ENCODE measurements around the gene SPDYE18. TPM values are rescaled to one million over a fixed set of nuclear protein-coding genes. Genes with fewer than 3 reads are reported as not detected.
"Not testable (repeated sequence)": the region's sequence is repeated elsewhere in the genome, so short reads cannot be mapped to it uniquely, and the experiment has no call there.

SPDYE18 gene
- polyA plus RNA-seq, 1 of the 3 experiments (the other 2 are of a cell fraction), result 0.48 TPM

DNA sequence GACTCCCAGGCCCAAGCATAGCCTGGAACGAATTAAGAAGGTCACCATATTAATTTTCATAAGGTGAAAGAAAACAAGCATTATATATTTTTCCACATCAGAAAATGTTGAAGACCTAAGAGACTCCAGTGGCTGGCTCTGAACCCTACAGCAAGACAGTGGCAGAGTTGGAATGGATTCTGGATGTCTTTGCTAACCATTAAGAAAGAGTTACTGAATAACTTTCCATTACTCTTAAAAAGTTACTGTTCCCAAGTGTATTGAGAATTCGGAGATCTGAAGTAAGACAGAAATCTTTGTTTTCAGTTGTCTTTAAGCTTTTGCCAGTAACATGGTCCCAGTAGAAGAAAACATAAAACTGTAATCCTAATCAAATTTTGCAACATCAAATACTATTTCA, 29.9 kb upstream of the SPDYE18 start:
- H4K20me1 ChIP-seq (ENCODE audit: insufficient read depth); H3F3A ChIP-seq (replicated peaks; ENCODE audit: insufficient read depth); H3K36me3 ChIP-seq (replicated peaks in 1 of 2; ENCODE audit: control insufficient read depth in 1 of 2, insufficient read depth in 2 of 2, low read length in 1 of 2); H3K4me2 ChIP-seq; H3K9me3 ChIP-seq; H3K79me2 ChIP-seq (ENCODE audit: insufficient read depth); POLR2A ChIA-PET; CTCF ChIA-PET; H3K9ac ChIP-seq; H3K27ac ChIP-seq (ENCODE audit: low read depth in 2 of 2, low read length in 1 of 2); H3K27me3 ChIP-seq (ENCODE audit: insufficient read depth); H3K4me3 ChIP-seq (ENCODE audit: low read depth in 2 of 2, low read length in 1 of 2); H2AFZ ChIP-seq (ENCODE audit: low read depth); H3K9me2 ChIP-seq; DNase-seq; H3K4me1 ChIP-seq (ENCODE audit: control insufficient read depth in 1 of 2, insufficient read depth in 2 of 2, low read depth in 1 of 2, low read length in 1 of 2): not testable (repeated sequence)
- 72% methylated on average over 2 of the region's 2 CpGs for WGBS (ENCODE audit: low lambda C conversion rate)

DNA sequence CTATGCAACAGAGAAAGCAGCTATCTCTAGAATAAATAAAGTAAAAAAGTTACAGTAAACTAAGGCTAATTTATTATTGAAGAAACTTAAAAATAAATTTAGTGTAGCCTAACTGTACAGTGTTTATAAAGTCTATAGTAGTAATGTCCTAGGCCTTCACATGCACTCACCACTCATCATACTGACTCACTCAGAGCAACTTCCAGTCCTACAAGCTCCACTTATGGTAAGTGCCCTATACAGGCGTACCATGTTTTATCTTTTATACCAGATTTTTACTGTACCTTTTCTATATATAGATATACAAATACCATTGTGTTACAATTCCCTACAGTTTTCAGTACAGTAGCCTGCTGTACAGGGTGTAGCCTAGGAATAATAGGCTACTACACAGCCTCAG, 19.8 kb upstream of the SPDYE18 start:
- CTCF ChIA-PET; H3F3A ChIP-seq (replicated peaks; ENCODE audit: insufficient read depth); H3K27me3 ChIP-seq (ENCODE audit: insufficient read depth); H3K9me2 ChIP-seq; H3K9me3 ChIP-seq; H3K27ac ChIP-seq (ENCODE audit: low read depth in 2 of 2, low read length in 1 of 2); H3K79me2 ChIP-seq (ENCODE audit: insufficient read depth); H3K4me2 ChIP-seq; H3K9ac ChIP-seq; H3K4me3 ChIP-seq (ENCODE audit: low read depth in 2 of 2, low read length in 1 of 2); DNase-seq; H3K36me3 ChIP-seq (replicated peaks in 1 of 2; ENCODE audit: control insufficient read depth in 1 of 2, insufficient read depth in 2 of 2, low read length in 1 of 2); H3K4me1 ChIP-seq (ENCODE audit: control insufficient read depth in 1 of 2, insufficient read depth in 2 of 2, low read depth in 1 of 2, low read length in 1 of 2); POLR2A ChIA-PET; H4K20me1 ChIP-seq (ENCODE audit: insufficient read depth); H2AFZ ChIP-seq (ENCODE audit: low read depth): not testable (repeated sequence)
- WGBS (ENCODE audit: low lambda C conversion rate), result 100% methylated on average over 1 of the region's 1 CpG

DNA sequence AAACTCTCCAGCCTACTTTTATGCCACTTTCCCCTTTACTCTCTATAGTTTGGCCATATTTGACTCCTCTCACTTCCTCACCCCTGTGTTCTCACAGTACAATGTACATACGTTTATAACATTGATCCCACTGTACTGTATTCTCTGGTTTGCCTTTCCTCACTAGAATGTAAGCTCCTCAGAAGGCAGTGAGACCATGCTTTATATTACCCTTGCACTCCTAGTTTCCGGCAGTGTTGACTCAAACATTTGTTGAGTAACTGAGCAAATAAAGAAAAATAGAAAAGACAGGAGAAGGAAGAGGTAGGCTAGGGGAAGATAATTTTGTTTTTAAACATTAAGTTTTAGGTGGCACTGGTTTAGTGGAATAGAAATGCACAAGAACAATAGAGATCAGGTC, 17.9 kb upstream of the SPDYE18 start:
- H3K36me3 ChIP-seq (replicated peaks in 1 of 2; ENCODE audit: control insufficient read depth in 1 of 2, insufficient read depth in 2 of 2, low read length in 1 of 2); DNase-seq; H3K27me3 ChIP-seq (ENCODE audit: insufficient read depth); H4K20me1 ChIP-seq (ENCODE audit: insufficient read depth); H3F3A ChIP-seq (replicated peaks; ENCODE audit: insufficient read depth); H3K27ac ChIP-seq (ENCODE audit: low read depth in 2 of 2, low read length in 1 of 2); H3K4me1 ChIP-seq (ENCODE audit: control insufficient read depth in 1 of 2, insufficient read depth in 2 of 2, low read depth in 1 of 2, low read length in 1 of 2); H3K9me2 ChIP-seq; CTCF ChIA-PET; POLR2A ChIA-PET; H3K9ac ChIP-seq; H3K4me3 ChIP-seq (ENCODE audit: low read depth in 2 of 2, low read length in 1 of 2); H3K79me2 ChIP-seq (ENCODE audit: insufficient read depth); H2AFZ ChIP-seq (ENCODE audit: low read depth); H3K9me3 ChIP-seq; H3K4me2 ChIP-seq: not testable (repeated sequence)
- 79% methylated on average over 2 of the region's 2 CpGs for WGBS (ENCODE audit: low lambda C conversion rate)

DNA sequence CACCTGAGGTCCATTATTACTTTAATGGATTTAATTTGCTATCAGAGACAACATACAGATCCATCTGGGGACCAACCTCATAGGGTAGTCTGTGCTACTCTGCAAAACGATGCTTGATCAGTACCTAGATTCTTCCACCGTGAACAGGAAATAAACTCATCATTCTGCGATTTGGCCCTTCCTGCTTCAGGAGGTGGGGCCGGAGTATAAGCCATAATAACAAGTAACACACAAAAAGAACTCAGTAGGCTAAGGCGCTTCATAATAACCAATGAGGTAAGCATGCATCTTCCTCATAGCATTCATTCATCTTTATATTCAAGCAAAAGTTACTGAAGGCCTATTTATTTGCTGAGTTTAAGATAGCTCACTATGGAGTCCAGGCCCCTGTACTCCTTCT, 17.3 kb upstream of the SPDYE18 start:
- H3K27ac ChIP-seq (ENCODE audit: low read depth in 2 of 2, low read length in 1 of 2); H3K36me3 ChIP-seq (replicated peaks in 1 of 2; ENCODE audit: control insufficient read depth in 1 of 2, insufficient read depth in 2 of 2, low read length in 1 of 2); H3K9me3 ChIP-seq; H4K20me1 ChIP-seq (ENCODE audit: insufficient read depth); H2AFZ ChIP-seq (ENCODE audit: low read depth); H3K4me1 ChIP-seq (ENCODE audit: control insufficient read depth in 1 of 2, insufficient read depth in 2 of 2, low read depth in 1 of 2, low read length in 1 of 2); H3K79me2 ChIP-seq (ENCODE audit: insufficient read depth); DNase-seq; H3F3A ChIP-seq (replicated peaks; ENCODE audit: insufficient read depth); POLR2A ChIA-PET; H3K9me2 ChIP-seq; H3K4me3 ChIP-seq (ENCODE audit: low read depth in 2 of 2, low read length in 1 of 2); H3K9ac ChIP-seq; H3K4me2 ChIP-seq; H3K27me3 ChIP-seq (ENCODE audit: insufficient read depth); CTCF ChIA-PET: not testable (repeated sequence)
- 79% methylated on average over 5 of the region's 5 CpGs for WGBS (ENCODE audit: low lambda C conversion rate)

DNA sequence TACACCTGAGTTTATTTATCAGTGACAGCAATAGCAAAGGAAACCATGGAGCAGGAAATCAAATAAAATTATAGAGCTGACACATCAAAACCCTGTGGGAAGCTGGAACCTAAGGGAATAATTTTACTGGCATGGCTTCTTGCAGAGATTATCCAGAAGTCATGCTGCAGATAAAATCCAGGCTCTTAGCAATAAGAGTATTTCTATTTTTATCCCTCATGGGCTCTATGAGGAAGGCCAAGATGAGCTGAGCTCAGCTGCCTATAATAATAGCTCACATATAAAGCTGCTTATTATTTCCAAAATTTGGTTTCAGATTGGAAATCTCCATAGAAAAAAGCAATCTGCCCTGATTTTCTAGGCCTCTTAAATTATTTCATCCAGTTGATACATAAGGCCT, 16.8 kb upstream of the SPDYE18 start:
- H3K9me2 ChIP-seq; POLR2A ChIA-PET; H3K4me3 ChIP-seq (ENCODE audit: low read depth in 2 of 2, low read length in 1 of 2); H3K36me3 ChIP-seq (replicated peaks in 1 of 2; ENCODE audit: control insufficient read depth in 1 of 2, insufficient read depth in 2 of 2, low read length in 1 of 2); H3K27ac ChIP-seq (ENCODE audit: low read depth in 2 of 2, low read length in 1 of 2); H2AFZ ChIP-seq (ENCODE audit: low read depth); DNase-seq; CTCF ChIA-PET; H3K27me3 ChIP-seq (ENCODE audit: insufficient read depth); H3F3A ChIP-seq (replicated peaks; ENCODE audit: insufficient read depth); H3K79me2 ChIP-seq (ENCODE audit: insufficient read depth); H3K4me2 ChIP-seq; H3K9me3 ChIP-seq; H3K9ac ChIP-seq; H4K20me1 ChIP-seq (ENCODE audit: insufficient read depth); H3K4me1 ChIP-seq (ENCODE audit: control insufficient read depth in 1 of 2, insufficient read depth in 2 of 2, low read depth in 1 of 2, low read length in 1 of 2): not testable (repeated sequence)

DNA sequence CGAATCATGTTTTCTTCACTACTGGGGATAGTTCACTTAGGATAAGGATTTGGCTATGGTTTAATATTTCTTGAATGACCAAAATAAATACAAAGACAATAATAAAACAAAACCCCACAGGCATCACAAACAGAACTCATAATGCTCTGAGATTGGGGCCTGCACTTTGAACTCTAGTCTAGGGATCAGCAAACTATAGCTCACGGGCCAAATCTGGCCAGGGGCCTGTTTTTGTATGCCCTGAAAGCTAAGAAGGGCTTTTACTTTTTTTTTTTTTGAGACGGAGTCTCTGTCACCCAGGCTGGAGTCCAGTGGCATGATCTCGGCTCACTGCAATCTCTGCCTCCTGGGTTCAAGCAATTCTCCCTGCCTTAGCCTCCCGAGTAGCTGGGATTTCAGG, 14.7 kb upstream of the SPDYE18 start:
- H3K9me3 ChIP-seq; H4K20me1 ChIP-seq (ENCODE audit: insufficient read depth); H3K79me2 ChIP-seq (ENCODE audit: insufficient read depth); H3K27me3 ChIP-seq (ENCODE audit: insufficient read depth); H3K9ac ChIP-seq; H3F3A ChIP-seq (replicated peaks; ENCODE audit: insufficient read depth); H2AFZ ChIP-seq (ENCODE audit: low read depth); POLR2A ChIA-PET; H3K36me3 ChIP-seq (replicated peaks in 1 of 2; ENCODE audit: control insufficient read depth in 1 of 2, insufficient read depth in 2 of 2, low read length in 1 of 2); H3K27ac ChIP-seq (ENCODE audit: low read depth in 2 of 2, low read length in 1 of 2); H3K4me1 ChIP-seq (ENCODE audit: control insufficient read depth in 1 of 2, insufficient read depth in 2 of 2, low read depth in 1 of 2, low read length in 1 of 2); H3K4me3 ChIP-seq (ENCODE audit: low read depth in 2 of 2, low read length in 1 of 2); H3K4me2 ChIP-seq; DNase-seq; H3K9me2 ChIP-seq; CTCF ChIA-PET: not testable (repeated sequence)
- 94% methylated on average over 5 of the region's 5 CpGs for WGBS (ENCODE audit: low lambda C conversion rate)

DNA sequence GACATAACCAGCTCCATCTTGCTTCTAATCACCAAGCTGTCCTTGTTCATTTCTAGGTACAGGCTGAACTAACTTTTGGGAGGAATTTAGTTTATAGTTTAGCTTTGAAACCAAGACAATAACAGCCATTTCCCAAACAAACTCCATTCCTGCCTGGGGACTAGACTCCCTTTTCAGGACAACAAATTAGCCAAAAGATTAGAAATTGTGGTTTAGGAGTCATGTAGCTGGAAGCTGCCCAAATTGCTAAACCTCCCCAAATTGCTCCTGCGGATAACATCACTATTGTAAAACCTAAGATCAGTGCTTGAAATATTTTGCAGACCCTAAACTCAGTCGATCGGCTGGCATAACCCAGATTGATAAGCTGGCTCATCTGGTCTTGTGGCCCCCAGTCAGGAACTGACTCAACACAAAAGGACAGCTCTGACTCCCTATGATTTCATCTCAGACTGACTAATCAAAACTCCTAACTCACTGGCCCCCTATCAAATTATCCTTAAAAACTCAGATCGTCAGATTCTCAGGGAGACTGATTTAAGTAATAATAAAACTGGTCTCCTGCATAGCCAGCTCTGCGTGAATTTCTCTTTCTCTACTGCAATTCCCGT, 12.5 kb upstream of the SPDYE18 start:
- DNase-seq; H3K36me3 ChIP-seq (replicated peaks in 1 of 2; ENCODE audit: control insufficient read depth in 1 of 2, insufficient read depth in 2 of 2, low read length in 1 of 2); H3K4me3 ChIP-seq (ENCODE audit: low read depth in 2 of 2, low read length in 1 of 2); H3K4me2 ChIP-seq; H3F3A ChIP-seq (replicated peaks; ENCODE audit: insufficient read depth); H3K9me3 ChIP-seq; CTCF ChIA-PET; H3K9me2 ChIP-seq; H3K9ac ChIP-seq; H2AFZ ChIP-seq (ENCODE audit: low read depth); H3K4me1 ChIP-seq (ENCODE audit: control insufficient read depth in 1 of 2, insufficient read depth in 2 of 2, low read depth in 1 of 2, low read length in 1 of 2); H3K79me2 ChIP-seq (ENCODE audit: insufficient read depth); H3K27ac ChIP-seq (ENCODE audit: low read depth in 2 of 2, low read length in 1 of 2); H3K27me3 ChIP-seq (ENCODE audit: insufficient read depth); H4K20me1 ChIP-seq (ENCODE audit: insufficient read depth); POLR2A ChIA-PET: not testable (repeated sequence)
- WGBS (ENCODE audit: low lambda C conversion rate), result 81% methylated on average over 4 of the region's 6 CpGs
